ENCODE results near the gene ATG3.

Gene ATG3

DNA sequence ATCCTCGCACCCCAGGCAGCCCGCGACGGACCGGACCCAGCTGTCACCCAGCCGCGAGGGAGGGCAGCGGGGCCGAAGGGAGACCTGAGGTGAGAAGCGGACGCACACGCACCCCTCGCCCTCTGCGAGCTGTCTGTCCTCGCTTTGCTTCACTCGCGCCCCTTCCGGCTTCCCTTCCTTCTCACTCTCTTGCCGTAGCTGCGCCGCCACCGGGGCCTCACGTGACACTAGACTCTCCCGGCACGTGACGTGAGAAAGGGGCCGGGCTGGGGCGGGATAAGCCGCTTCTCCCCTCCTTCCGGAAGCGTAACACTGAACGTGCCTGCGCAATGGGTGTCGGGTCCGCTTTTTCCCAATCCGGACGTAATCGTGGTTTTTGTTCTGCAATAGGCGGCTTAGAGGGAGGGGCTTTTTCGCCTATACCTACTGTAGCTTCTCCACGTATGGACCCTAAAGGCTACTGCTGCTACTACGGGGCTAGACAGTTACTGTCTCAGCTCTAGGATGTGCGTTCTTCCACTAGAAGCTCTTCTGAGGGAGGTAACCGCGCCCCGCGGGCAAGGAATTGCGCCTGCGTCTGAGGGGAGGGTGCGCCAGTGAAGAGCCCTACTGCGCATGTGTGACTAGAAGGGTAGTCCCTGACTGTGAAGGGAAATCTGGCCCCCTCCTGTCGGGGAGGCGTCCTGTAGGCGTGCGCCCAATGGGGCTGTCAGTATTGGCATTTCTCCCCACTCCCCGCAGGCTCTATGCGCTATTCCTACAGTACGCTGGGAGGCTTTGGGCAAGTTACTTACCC, at the start of gene ATG3, which contains the start of gene SLC35A5:
TSS of gene ATG3 (minus strand) at position 229 of the 796 bp plus-strand sequence. CDS start 434 bp downstream, outside the sequence.
TSS of gene SLC35A5 (plus strand) at position 312 of the 796 bp plus-strand sequence. CDS start 1,359 bp downstream, outside the sequence.
- TF ChIP-seq, protein P1, sequence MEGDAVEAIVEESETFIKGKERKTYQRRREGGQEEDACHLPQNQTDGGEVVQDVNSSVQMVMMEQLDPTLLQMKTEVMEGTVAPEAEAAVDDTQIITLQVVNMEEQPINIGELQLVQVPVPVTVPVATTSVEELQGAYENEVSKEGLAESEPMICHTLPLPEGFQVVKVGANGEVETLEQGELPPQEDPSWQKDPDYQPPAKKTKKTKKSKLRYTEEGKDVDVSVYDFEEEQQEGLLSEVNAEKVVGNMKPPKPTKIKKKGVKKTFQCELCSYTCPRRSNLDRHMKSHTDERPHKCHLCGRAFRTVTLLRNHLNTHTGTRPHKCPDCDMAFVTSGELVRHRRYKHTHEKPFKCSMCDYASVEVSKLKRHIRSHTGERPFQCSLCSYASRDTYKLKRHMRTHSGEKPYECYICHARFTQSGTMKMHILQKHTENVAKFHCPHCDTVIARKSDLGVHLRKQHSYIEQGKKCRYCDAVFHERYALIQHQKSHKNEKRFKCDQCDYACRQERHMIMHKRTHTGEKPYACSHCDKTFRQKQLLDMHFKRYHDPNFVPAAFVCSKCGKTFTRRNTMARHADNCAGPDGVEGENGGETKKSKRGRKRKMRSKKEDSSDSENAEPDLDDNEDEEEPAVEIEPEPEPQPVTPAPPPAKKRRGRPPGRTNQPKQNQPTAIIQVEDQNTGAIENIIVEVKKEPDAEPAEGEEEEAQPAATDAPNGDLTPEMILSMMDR (IDR thresholded peaks at IDR 0.05; ENCODE audit: borderline replicate concordance, control extremely low read depth, extremely low read depth, insufficient read depth, missing control alignments): no peak
- peak; percentile 93 for DNase-seq (ENCODE audit: low spot score)
- in situ Hi-C loops (cut with MboI; ENCODE audit: low sequenced_read_pairs, unreplicated experiment): no loop called here

DNA sequence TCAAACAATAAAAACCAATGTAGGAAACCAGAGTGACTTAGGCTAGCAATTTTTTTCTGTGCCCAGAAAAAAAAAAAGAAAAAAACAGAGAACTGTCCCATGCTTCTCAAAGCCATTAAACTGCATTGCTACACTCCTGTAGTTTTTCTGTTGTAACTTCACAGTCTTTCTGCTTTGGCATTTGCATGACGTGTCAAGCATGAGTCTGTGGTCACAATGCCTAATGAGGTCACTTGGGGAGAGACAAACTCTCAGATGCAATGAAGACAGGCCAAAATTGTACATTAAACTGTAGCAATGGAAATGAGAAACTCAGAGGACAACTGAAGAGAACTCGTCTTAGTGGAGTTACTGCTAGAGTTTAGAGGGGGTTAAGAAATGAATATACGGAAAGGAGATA, 48.4 kb upstream of the ATG3 start:
- DNase-seq (ENCODE audit: low spot score): no peak
- in situ Hi-C loops (cut with MboI; ENCODE audit: low sequenced_read_pairs, unreplicated experiment): no loop called here

DNA sequence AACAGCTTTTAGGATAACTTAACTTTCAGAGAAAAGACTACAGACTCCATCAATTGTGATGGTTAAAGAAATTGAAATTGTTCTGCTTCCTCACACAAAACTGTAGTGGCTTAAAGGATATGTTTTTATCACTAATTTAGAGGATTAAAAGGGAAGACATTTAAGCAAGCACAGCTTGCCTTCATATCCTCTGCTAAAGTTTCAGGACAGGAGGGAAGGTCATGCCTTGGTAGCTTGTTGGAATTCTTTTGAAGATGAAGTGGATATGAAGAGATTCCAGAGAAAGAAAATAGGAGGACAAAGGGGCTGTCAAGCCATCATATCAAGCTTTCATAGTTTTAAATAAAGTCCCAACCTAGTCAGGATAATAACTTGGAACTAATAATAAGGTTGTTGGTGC, 46.1 kb upstream of the ATG3 start:
- in situ Hi-C loops (cut with MboI; ENCODE audit: low sequenced_read_pairs, unreplicated experiment): no loop called here
- TF ChIP-seq, protein P1 (IDR thresholded peaks at IDR 0.05; ENCODE audit: borderline replicate concordance, control extremely low read depth, extremely low read depth, insufficient read depth, missing control alignments): no peak
- DNase-seq (ENCODE audit: low spot score): no peak

More for the DNA sequence above, 48.4 kb upstream of the ATG3 start:
- TF ChIP-seq, protein P1 (IDR thresholded peaks at IDR 0.05; ENCODE audit: borderline replicate concordance, control extremely low read depth, extremely low read depth, insufficient read depth, missing control alignments): no peak

DNA sequence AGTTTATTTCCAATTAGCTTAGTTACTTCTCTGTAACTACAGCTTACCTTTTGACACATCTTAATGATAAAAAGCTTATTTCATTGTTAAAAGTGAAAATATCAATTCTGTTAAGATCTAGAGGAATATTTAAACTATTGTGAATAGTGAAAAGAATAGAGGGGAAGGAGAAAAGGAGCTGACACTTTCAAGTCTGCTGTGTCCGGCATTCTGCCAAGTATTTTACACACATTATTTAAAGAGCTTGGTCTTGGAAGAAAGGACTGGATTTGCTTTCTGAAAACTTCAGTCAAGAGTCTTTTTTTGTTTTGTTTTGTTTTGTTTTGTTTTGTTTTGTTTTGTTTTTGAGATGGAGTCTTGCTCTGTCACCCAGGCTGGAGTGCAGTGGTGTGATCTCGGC, 44.3 kb upstream of the ATG3 start:
- DNase-seq (ENCODE audit: low spot score): no peak
- in situ Hi-C loops (cut with MboI; ENCODE audit: low sequenced_read_pairs, unreplicated experiment): no loop called here
- TF ChIP-seq, protein P1 (IDR thresholded peaks at IDR 0.05; ENCODE audit: borderline replicate concordance, control extremely low read depth, extremely low read depth, insufficient read depth, missing control alignments): no peak

DNA sequence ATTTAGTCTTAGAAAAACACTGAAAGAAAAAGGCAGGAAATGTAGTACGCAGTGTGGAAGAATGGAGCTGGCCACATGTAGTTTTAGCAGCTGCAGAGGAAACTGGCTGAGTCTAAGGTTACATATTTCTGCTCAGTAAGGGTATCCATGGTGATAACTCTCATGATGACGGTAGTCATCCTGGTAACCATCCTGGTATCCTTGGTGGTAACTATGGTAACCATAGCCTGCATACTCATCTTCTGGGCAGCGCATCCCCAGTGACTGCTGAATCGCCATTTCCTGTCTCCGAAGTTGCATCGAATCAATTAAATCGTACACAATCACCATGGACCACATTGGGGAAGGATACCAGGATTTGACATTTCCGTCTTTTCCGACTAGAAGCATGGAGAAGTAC, 43.5 kb upstream of the ATG3 start:
- TF ChIP-seq, protein P1 (IDR thresholded peaks at IDR 0.05; ENCODE audit: borderline replicate concordance, control extremely low read depth, extremely low read depth, insufficient read depth, missing control alignments): no peak
- in situ Hi-C loops (cut with MboI; ENCODE audit: low sequenced_read_pairs, unreplicated experiment): no loop called here
- no peak for DNase-seq (ENCODE audit: low spot score)

DNA sequence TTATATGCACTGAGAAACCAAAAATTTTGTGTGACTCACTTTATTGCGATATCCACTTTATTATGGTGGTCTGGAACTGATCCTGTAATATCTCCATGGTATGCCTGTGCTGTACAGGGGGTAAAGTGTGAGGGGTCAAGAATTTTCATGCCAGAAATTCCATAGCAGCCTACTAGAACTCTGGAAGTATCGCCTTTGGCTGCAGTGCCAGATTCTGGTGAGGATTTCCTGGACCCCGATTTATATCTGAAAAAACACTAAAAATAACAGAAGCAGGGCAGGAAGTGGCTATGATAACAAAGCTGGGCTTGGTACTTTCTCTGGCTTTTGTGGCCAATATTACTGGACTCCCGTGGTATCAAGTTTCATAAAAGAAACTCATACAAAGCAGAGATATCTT, 42.8 kb upstream of the ATG3 start:
- in situ Hi-C loops (cut with MboI; ENCODE audit: low sequenced_read_pairs, unreplicated experiment): no loop called here
- TF ChIP-seq, protein P1 (IDR thresholded peaks at IDR 0.05; ENCODE audit: borderline replicate concordance, control extremely low read depth, extremely low read depth, insufficient read depth, missing control alignments): no peak
- DNase-seq (ENCODE audit: low spot score): no peak
